Bronchial epithelial cell (primary cell): ENCODE results near the gene SLC25A47. TPM values are rescaled to one million over a fixed set of nuclear protein-coding genes. Genes with fewer than 3 reads are reported as not detected.

Experiments used
- DNase-seq: peaks from one replicate; pipeline ENCODE4 v3.0.0-alpha.2; 2010; ENCODE audit warnings: low read depth
- FAIRE-seq: peaks from 2 replicates; lab custom pipeline; 2011; peaks lifted over from hg19 to GRCh38; lab: Jason Lieb, UNC
- H3K27me3 ChIP-seq: 2 replicates; pipeline ENCODE4 v1.5.1; 2011; ENCODE audit warnings: low read length; ENCODE audit not compliant: control insufficient read depth, insufficient read depth
- H3K36me3 ChIP-seq: 2 replicates; pipeline ENCODE4 v1.5.1; 2011; ENCODE audit warnings: low read length; ENCODE audit not compliant: control insufficient read depth, insufficient read depth
- H3K4me3 ChIP-seq: 2 replicates; pipeline ENCODE4 v1.5.1; 2011; ENCODE audit warnings: mild to moderate bottlenecking, low read depth, low read length, control low read depth
- CTCF ChIP-seq: IDR thresholded peaks from 2 replicates; pipeline ENCODE4 v1.5.1; 2011; ENCODE audit warnings: mild to moderate bottlenecking, moderate library complexity, low read length, control low read depth, inconsistent platforms; ENCODE audit not compliant: insufficient read depth, severe bottlenecking
- total RNA-seq: library from RNA; depleted of rRNA; stranded (reverse); fragments of >200 nt; gene quantifications from 2 replicates; pipeline ENCODE4 v1.2.1, GENCODE V29; 2014

SLC25A47 gene
- total RNA-seq, 1 donor from 2014 or later, result not detected

DNA sequence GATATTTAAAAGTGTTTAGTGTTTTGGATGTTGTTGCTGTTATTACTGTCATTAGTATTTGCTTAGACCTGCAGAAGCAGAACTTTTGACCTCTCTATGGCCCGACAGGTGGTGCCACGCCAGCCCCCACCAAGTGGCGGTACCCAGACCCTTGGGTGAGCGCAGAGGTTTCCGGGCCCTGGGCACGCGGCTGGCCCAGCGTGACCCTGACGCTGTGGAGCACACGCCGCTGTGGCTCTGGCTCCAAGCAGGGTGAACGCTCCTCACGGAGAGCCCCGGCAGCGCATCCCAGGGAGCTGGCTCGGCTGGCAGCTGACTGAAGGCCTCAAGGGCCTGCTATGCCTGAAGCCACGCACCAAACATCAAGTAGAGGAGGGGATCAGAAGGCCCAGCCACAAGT, 22.6 kb downstream of the SLC25A47 start:
- TF ChIP-seq CTCF, result no peak
- H3K36me3 ChIP-seq, result peaks cover 16% of the 10 kb centered on the region
- FAIRE-seq, result no peak
- no peak for DNase-seq
- no peaks in the 10 kb centered on the region for H3K27me3 ChIP-seq
- H3K4me3 ChIP-seq, result no peak overlapping the region

DNA sequence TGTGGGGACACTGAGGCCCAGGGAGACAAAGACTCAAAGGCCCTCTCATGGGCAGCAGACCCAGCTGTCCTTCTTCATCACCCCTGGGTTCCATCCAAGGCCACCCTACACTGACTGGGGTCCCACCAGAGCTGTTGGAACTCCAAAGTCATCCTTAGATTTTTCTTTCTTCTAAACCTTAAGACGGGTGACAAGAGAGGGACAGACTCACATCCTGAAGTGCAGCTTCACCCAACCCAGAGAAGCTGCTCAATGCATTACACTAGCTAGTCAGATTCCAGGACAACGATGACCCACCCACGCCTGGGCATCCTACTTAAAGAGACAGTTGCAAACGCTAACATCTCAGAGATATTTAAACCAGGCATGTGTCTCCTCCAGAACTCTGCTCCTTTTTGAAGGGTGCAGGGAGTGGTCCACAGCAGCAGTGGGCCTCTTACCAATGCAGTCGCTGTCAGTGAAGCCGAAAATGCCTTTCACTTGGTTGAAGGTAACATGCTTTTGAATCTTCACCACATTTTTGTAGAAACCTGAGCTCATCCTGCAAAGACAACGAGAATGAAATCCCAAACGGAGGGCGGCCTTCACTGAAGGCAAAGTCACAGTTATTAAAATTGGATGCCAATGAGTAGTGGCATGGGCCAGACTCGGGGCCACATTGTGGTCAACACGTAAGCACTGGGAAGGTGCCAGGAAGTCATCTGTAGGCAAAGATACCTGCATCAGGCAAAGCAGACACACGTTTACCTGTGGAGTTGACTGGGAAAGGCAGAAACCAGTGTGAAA, 23.4 kb downstream of the SLC25A47 start:
- no peak overlapping the region for H3K4me3 ChIP-seq
- DNase-seq (no peak), FAIRE-seq (peak; percentile 32)
- TF ChIP-seq CTCF, result no peak
- H3K27me3 ChIP-seq, result no peaks in the 10 kb centered on the region
- peaks cover 17% of the 10 kb centered on the region for H3K36me3 ChIP-seq

GRCh38 chr14:100348253-100348729, 25.2 kb downstream of the SLC25A47 start:
- DNase-seq (no peak), FAIRE-seq (no peak)
- TF ChIP-seq CTCF, result no peak
- H3K4me3 ChIP-seq, result no peak overlapping the region
- peaks cover 15% of the 10 kb centered on the region for H3K36me3 ChIP-seq
- H3K27me3 ChIP-seq, result no peaks in the 10 kb centered on the region

DNA sequence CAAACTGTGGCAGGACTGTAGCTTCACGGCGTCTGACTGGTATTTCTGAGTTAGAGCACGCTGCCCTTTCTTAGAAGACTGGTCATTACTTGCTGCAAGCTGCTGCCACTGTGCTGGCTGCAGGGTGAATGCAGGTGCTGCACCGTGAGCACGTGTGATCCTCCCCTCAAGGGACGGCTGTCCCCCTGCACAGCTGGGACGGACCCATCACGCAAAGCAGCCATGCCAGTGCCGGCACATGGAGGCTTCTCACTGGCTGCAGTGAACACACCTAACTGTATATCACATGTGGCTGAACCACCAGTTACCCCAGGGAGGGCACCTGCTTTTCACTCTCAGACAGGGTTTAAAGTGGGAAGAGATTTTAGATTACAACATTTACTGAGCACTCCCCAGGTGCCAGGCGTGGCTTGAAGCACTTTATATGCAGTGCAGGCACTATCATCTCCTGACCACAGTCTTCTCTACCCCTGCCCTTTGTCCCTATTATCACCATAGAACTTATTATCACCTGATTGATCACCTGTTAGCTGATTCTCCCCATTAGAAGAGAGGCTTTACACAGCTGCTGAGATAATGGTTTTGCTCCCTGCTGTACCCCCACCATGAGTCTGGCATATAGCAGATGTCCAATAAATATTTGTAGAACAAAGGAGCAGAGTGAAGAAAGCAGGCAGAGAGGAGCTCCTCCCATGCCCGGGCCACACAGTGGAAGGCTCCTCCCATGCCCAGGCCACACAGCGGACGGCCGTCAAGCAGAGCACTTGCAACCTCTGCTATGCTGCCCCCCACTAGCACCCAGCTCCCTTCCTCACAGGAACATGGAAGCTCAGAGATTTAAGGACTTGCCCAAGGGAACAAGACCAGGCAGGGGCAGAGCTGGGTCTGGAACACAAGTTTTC, 25.9 kb downstream of the SLC25A47 start:
- Histone ChIP-seq H3K4me3 (no peak overlapping the region), H3K36me3 (peaks cover 21% of the 10 kb centered on the region), H3K27me3 (no peaks in the 10 kb centered on the region)
- peak; percentile 84 for FAIRE-seq
- no peak for TF ChIP-seq CTCF
- DNase-seq, result no peak

DNA sequence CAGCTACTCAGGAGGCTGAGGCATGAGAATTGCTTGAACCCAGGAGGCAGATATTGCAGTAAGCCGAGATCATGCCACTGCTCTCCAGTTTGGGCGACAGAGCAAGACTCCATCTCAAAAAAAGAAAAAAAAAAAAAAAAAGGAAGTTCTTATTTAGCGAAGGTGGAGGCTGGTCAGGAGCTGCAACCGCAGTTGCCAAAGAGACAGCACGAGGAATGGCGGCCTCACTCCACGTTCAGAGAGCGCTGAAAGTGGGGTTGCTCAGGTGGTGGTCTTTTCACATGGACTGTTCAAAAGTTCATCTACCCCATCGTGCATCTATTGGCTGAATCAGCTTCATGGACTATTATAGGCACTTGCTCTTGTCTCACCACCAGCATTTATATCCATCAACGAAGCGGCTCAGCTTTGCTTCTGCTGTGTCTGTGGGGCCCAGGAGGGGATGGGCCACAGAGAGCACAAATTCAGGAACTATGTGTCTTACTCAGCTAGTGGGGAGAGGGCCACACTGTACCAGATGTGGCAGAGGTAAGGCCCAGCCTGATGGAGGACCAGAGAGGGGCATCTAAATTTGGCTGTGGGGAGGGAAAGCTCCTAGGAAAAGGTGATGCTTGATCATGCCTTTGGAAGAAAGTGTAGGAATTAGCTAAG, 27.3 kb downstream of the SLC25A47 start:
- FAIRE-seq, result no peak
- H3K36me3 ChIP-seq, result peaks cover 29% of the 10 kb centered on the region
- no peak for DNase-seq

More for the DNA sequence above, 27.3 kb downstream of the SLC25A47 start:
- Histone ChIP-seq H3K27me3 (no peaks in the 10 kb centered on the region), H3K4me3 (no peak overlapping the region)
- TF ChIP-seq CTCF, result no peak
